KOPT-K1 (cell line): ENCODE measurements around the gene IRF4.

Experiments
- H3K27ac ChIP-seq: fragments of 200-600 bp; sonication (generic); 2 replicates; pipeline ENCODE4 v1.5.1; 2016; ENCODE audit warnings: antibody characterized with exemption, mild to moderate bottlenecking, low read depth, low read length; ENCODE audit not compliant: poor library complexity, severe bottlenecking
- H3K36me3 ChIP-seq: fragments of 200-600 bp; sonication (generic); 2 replicates; pipeline ENCODE4 v1.5.1; 2017; ENCODE audit warnings: antibody characterized with exemption, mild to moderate bottlenecking, low read length, moderate library complexity; ENCODE audit not compliant: insufficient read depth
- H3K9me3 ChIP-seq: fragments of 200-600 bp; sonication (generic); 2 replicates; pipeline ENCODE4 v1.5.1; 2017; ENCODE audit warnings: antibody characterized with exemption, low read length, mild to moderate bottlenecking; ENCODE audit not compliant: insufficient read depth, poor library complexity, severe bottlenecking

Gene IRF4

DNA sequence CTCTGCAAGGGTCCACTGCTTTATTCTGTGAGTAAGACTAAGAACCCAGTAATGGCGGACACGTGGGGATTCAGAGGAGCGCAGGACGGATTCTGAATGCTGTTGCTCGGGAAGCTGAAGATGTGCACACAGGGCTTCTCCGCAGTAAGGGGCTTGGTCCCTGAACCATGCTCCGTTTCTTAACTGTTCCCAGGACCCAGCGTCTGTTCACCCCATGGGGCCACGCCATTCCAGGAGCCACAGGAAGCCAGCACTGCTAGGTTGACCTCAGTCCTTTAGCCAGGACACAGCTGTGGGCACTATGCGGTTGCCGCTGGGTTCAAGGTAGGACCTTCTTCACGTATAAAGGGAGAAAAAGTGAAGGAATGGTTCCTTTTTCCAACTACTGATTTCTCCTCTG, 59.8 kb downstream of the IRF4 start:
- H3K27ac ChIP-seq, result no peak overlapping the region
- no peaks in the 10 kb centered on the region for H3K36me3 ChIP-seq
- no peaks in the 10 kb centered on the region for H3K9me3 ChIP-seq

DNA sequence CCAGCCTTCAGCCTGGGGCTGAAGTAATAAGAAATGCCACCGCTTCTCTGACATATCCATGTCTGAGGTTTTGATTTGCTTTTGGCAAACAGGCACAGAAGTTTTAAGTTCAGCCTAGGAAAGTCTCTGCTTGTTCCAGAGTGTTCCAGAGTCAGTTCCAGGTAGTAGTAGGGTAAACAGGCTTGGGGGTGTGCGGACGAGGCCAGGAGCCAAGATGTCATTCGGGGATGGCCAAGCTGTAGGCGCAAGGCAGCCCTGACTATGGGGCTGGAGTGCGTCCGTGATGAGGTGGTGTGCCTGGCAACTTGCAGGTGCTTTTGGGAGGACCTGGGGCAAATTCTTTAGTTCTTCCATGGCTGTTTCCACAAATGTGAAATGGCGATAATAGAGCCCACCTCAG, 60.3 kb downstream of the IRF4 start:
- Histone ChIP-seq H3K36me3 (no peaks in the 10 kb centered on the region), H3K27ac (no peak overlapping the region), H3K9me3 (no peaks in the 10 kb centered on the region)

DNA sequence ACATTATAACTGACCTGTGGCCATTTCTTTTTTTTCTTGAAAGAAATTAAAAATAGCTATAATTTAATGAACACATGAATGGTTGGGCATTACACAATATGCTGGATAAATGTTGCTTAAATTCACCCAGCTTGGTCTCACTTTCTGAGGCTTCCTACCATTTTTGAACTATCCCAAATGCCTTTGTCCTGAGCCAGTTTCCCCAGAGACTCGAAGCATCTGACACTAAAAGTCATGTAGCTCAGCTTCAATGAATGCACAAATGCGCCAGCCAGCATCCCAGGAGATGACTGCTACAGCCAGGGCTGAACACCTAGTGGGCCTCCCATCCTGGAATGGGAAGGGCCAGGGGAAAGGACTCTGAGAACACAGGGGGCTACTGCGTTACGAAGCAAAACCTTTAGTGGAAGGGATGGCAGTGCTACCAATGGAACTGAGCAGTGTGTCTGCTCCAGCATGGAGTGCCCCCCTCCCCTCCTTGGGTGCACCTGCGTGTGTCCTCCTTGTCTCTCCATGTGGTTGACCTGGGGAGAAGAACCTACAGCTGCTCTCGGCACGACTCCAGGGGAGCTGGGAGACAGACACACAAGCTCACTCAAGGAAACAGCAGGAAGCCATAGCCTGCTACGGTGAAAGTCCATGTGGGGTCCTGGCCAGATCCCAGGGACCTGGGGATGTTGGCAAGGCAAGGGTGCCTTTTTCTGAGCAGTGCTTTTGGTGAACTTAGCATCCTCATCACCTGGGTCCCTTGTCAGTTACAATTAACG, 60.9 kb downstream of the IRF4 start:
- H3K9me3 ChIP-seq, result peaks cover 4% of the 10 kb centered on the region
- H3K27ac ChIP-seq, result no peak overlapping the region
- H3K36me3 ChIP-seq, result no peaks in the 10 kb centered on the region

DNA sequence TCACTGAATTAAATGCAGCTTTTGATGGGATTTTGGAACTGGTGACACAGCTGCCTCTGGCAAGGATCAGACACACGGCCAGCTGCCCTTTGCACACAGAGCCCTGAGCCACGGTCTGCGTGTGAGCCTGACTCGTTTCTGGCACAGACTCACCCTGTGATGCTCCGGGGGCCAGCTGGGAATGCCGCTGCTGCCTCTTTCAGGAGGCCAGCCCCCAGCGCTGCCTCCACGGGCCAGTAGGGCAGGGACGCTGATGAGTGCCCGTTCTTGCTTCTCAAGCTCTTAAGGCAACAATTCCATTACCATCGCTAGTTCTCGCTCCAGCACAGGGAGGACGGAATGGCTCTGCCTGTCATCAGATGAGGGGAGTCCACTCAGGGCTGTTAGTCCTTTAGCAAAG, 61.6 kb downstream of the IRF4 start:
- peaks cover 8% of the 10 kb centered on the region for H3K9me3 ChIP-seq
- H3K27ac ChIP-seq, result no peak overlapping the region
- no peaks in the 10 kb centered on the region for H3K36me3 ChIP-seq

DNA sequence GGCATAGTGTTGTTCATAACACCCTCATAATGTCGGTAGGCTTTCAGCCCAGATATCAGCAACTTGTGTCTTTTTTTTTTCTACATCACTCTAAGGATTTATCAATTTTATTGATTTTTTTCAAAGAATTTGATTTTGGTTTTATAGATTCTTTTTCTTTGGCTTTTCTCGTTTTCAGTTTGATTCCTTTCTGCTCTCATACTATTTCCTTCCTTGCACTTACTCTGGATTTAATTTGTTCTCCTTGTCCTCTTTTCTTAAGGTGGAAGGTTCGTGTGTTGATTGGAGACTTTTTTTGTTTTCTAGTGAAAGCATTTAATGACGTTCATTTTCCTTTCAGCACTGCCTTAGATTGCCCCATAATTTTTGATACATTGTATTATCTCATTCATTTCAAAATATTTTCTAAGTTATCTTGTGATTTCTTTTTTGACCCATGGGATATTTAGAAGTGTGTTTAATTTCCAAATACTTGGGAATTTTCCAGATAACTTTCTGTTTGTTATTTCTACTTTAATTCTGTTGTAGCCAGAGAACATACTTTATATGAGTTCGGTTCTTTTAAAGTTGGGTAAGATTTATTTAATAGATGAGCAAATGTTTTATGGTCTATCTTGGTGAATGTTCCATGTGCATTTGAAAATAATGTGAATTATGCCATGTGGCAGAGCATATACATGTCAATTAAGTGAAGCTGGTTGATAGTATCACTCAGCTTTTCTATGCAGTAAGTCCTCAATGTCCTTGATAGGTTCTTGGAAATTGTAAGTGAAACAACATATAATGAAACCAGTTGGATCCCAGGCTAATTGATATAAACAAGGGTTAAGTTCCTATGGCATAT, 62.8 kb downstream of the IRF4 start:
- Histone ChIP-seq H3K9me3 (peaks cover 11% of the 10 kb centered on the region), H3K36me3 (no peaks in the 10 kb centered on the region), H3K27ac (no peak overlapping the region)

DNA sequence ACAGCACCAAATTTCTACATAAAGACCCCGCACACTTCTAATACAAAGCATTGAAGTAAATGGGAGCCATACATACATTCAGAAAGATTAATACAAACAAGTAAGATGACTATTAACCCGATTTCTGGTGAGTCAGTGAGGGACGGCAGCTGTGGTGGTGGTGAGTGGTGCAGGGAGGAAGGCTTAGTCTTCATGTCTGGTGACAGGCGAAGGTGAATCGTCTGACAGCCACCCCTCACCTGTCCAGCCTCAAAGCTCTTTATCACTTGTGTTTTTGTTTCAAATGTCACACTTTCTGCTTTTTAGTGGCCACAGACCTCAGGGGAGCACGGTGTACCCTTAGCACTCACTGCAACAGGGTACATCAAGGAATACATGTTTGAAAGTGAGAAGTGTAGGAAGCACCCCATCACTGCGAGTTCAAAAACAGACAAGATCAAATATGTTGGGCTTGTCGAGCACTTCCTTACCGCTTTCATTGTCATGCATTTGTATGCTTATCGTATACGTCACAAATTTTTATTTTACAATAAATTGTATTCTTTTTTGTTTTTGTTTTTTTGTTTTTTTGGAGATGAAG, 63.5 kb downstream of the IRF4 start:
- Histone ChIP-seq H3K36me3 (no peaks in the 10 kb centered on the region), H3K9me3 (peaks cover 11% of the 10 kb centered on the region), H3K27ac (no peak overlapping the region)

DNA sequence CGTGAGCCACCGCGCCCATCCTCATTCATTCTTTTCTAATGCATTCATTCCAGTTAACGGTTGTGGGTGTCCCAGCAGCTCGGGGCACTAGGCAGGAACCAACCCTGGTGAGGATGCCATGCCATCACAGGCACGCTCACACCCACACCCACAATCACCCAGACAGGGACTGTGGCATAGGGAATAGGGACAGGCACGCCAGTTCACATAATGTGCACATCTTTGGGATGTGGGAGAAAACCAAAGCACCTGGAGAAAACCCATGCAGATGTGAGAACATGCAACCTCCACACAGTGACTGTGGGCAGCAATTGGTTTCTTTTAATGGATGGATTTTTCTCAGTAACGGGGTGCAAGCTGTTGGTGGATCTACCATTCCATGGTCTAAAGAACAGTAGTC, 64.3 kb downstream of the IRF4 start:
- H3K36me3 ChIP-seq, result no peaks in the 10 kb centered on the region
- peaks cover 11% of the 10 kb centered on the region for H3K9me3 ChIP-seq
- H3K27ac ChIP-seq, result no peak overlapping the region

DNA sequence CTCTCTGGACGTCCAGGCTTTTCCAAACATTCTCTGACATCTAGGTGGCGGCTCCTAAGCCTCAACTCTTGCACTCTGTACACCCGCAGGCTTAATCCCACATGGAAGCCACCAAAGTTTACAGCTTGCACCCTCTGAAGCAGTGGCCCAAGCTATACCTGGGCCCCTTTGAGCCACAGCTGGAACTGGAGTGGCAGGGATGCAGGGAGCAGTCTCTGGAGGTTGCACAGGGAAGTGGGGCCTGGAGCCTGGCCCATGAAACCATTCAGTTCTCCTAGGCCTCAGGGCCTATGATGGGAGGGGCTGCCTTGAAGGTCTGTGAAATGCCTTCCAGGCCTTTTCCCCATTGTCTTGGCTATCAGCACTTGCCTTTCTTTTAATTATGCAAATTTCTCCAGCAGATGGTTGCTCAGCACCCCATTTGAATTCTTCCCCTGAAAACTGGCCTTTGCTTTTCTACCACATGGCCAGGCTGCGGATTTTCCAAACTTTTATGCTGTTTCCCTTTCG, 64.9 kb downstream of the IRF4 start:
- H3K27ac ChIP-seq, result no peak overlapping the region
- peaks cover 11% of the 10 kb centered on the region for H3K9me3 ChIP-seq
- H3K36me3 ChIP-seq, result no peaks in the 10 kb centered on the region

DNA sequence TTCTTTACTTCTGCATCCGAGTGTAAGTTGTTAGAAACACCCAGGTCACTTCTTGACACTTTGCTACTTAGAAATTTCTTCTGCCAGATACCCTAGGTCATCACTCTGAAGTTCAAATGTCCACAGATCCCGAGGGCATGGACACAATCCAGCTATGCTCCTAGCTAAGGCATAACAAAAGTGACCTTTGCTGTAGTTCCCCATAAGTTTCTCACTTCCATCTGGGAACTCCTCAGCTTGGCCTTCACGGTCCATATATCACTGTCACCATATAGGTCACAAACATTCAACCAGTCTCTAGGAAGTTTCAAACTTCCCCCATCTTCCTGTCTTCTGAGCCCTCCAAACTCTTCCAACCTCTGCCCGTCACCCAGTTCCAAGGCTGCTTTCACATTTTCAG, 65.3 kb downstream of the IRF4 start:
- no peaks in the 10 kb centered on the region for H3K36me3 ChIP-seq
- H3K9me3 ChIP-seq, result peaks cover 11% of the 10 kb centered on the region
- no peak overlapping the region for H3K27ac ChIP-seq
